IMR-90 (cell line): ENCODE data around the gene BRAF. TPM values are rescaled to one million over a fixed set of nuclear protein-coding genes. Genes with fewer than 3 reads are reported as not detected.

Source experiments
- ATAC-seq: fragments of 200-7000 bp; cut with Tn5 transposase; 2 replicates; pipeline ENCODE4 v1.9.1; 2020; ENCODE audit warnings: low read depth, mild to moderate bottlenecking, moderate library complexity
- BruUV-seq: library from RNA; stranded (reverse); fragments of 400-500 nt; replicated peaks from 2 replicates; lab custom pipeline; 2021; lab: Mats Ljungman, UMichigan
- CTCF ChIA-PET: fragments of 300-600 bp; formaldehyde crosslinking; extraction: SDS; loops from one replicate; lab custom pipeline; 2021; ENCODE audit warnings: antibody characterized with exemption; lab: Yijun Ruan, JAX
- POLR2A ChIA-PET: fragments of 300-600 bp; sonication (Branson Sonifier 250); formaldehyde crosslinking; loops from one replicate; lab custom pipeline; 2022; ENCODE audit warnings: antibody characterized with exemption; ENCODE audit not compliant: unreplicated experiment; lab: Charles Lee
- DNase-seq: peaks from one replicate; pipeline ENCODE4 v3.0.0; 2013
- H2AFZ ChIP-seq: replicated peaks from 2 replicates; pipeline ENCODE3; 2013; ENCODE audit warnings: low read length, mild to moderate bottlenecking; ENCODE audit not compliant: poor library complexity
- H2AK5ac ChIP-seq: 2 replicates; pipeline ENCODE4 v1.6.1; 2013; ENCODE audit warnings: low read depth, low read length, inconsistent platforms
- H2AK9ac ChIP-seq: replicated peaks from 2 replicates; pipeline ENCODE3; 2013; ENCODE audit warnings: mild to moderate bottlenecking, low read depth, low read length, moderate library complexity; ENCODE audit not compliant: poor library complexity
- H2BK120ac ChIP-seq: 2 replicates; pipeline ENCODE4 v1.6.1; 2013; ENCODE audit warnings: low read depth, low read length, inconsistent platforms
- H2BK15ac ChIP-seq: 3 replicates; pipeline ENCODE4 v1.6.1; 2013; ENCODE audit warnings: low read depth, low read length, inconsistent platforms
- H2BK20ac ChIP-seq: 2 replicates; pipeline ENCODE4 v1.6.1; 2013; ENCODE audit warnings: low read depth, mild to moderate bottlenecking, inconsistent platforms, low read length, moderate library complexity
- H2BK5ac ChIP-seq: 2 replicates; pipeline ENCODE4 v1.6.1; 2013; ENCODE audit warnings: mild to moderate bottlenecking, low read depth, low read length, inconsistent platforms; ENCODE audit not compliant: poor library complexity, severe bottlenecking
- H3K14ac ChIP-seq: replicated peaks from 2 replicates; pipeline ENCODE4 v1.6.1; 2013; ENCODE audit warnings: low read depth, low read length, inconsistent platforms
- H3K18ac ChIP-seq: 2 replicates; pipeline ENCODE4 v1.6.1; 2013; ENCODE audit warnings: low read depth, low read length, control low read depth
- H3K23ac ChIP-seq: 2 replicates; pipeline ENCODE4 v1.6.1; 2013; ENCODE audit warnings: low read depth, low read length, inconsistent platforms
- H3K27ac ChIP-seq: 2 replicates; pipeline ENCODE4 v1.5.1; 2013; ENCODE audit warnings: mild to moderate bottlenecking, control low read depth, low read length; ENCODE audit not compliant: insufficient read depth
- H3K27me3 ChIP-seq: 2 replicates; pipeline ENCODE4 v1.6.1; 2013; ENCODE audit warnings: low read length; ENCODE audit not compliant: control insufficient read depth, insufficient read depth
- H3K36me3 ChIP-seq: 2 replicates; pipeline ENCODE4 v1.6.1; 2013; ENCODE audit warnings: low read length, mixed read lengths; ENCODE audit not compliant: control insufficient read depth, insufficient read depth
- H3K4ac ChIP-seq: 2 replicates; pipeline ENCODE4 v1.6.1; 2013; ENCODE audit warnings: low read depth, low read length, inconsistent platforms
- H3K4me1 ChIP-seq: 2 replicates; pipeline ENCODE4 v1.6.1; 2013; ENCODE audit warnings: low read length, mixed read lengths; ENCODE audit not compliant: control insufficient read depth, insufficient read depth
- H3K4me2 ChIP-seq: 2 replicates; pipeline ENCODE4 v1.6.1; 2013; ENCODE audit warnings: low read depth, mild to moderate bottlenecking, control low read depth, low read length, moderate library complexity
- H3K4me3 ChIP-seq: 2 replicates; pipeline ENCODE4 v1.5.1; 2013; ENCODE audit warnings: low read depth, mild to moderate bottlenecking, control low read depth, low read length, moderate library complexity; ENCODE audit not compliant: insufficient read depth
- H3K56ac ChIP-seq: 2 replicates; pipeline ENCODE4 v1.6.1; 2013; ENCODE audit warnings: low read length, inconsistent platforms; ENCODE audit not compliant: insufficient read depth; ENCODE audit errors: extremely low read depth
- H3K79me1 ChIP-seq, 2 experiments: 2 replicates each; pipeline ENCODE4 v1.6.1; 2013; ENCODE audit warnings: low read length in 2 of 2, inconsistent platforms in 1 of 2, low read depth in 1 of 2
- H3K9ac ChIP-seq: 2 replicates; pipeline ENCODE4 v1.6.1; 2013; ENCODE audit warnings: low read depth, low read length, control low read depth
- H3K9me1 ChIP-seq: 2 replicates; pipeline ENCODE4 v1.6.1; 2013; ENCODE audit warnings: low read length, inconsistent platforms; ENCODE audit not compliant: insufficient read depth
- H3K9me3 ChIP-seq: 2 replicates; pipeline ENCODE4 v1.6.1; 2013; ENCODE audit warnings: low read length; ENCODE audit not compliant: control insufficient read depth, insufficient read depth
- H4K20me1 ChIP-seq: 2 replicates; pipeline ENCODE4 v1.6.1; 2013; ENCODE audit warnings: low read length, inconsistent platforms; ENCODE audit not compliant: insufficient read depth
- H4K5ac ChIP-seq: 2 replicates; pipeline ENCODE4 v1.6.1; 2013; ENCODE audit warnings: mild to moderate bottlenecking, low read depth, low read length, control low read depth
- H4K8ac ChIP-seq, 2 experiments: 2 replicates each; pipeline ENCODE4 v1.6.1; 2013; ENCODE audit warnings: low read depth in 2 of 2, low read length in 2 of 2, control low read depth in 1 of 2, inconsistent platforms in 1 of 2
- H4K91ac ChIP-seq: 2 replicates; pipeline ENCODE4 v1.6.1; 2013; ENCODE audit warnings: low read depth, low read length, inconsistent platforms; ENCODE audit not compliant: insufficient read depth
- BHLHE40 ChIP-seq: fragments of 150-350 bp; IDR thresholded peaks from 2 replicates; pipeline ENCODE4 v1.6.1; 2016; ENCODE audit warnings: mild to moderate bottlenecking, low read depth, low read length
- CEBPB ChIP-seq: IDR thresholded peaks from 2 replicates; pipeline ENCODE4 v1.6.1; 2012; ENCODE audit warnings: low read depth, low read length, improper control_type of control experiment
- CHD1 ChIP-seq: IDR thresholded peaks from 2 replicates; pipeline ENCODE4 v1.6.1; 2012; ENCODE audit warnings: low read depth, low read length, improper control_type of control experiment
- ELK1 ChIP-seq: fragments of 150-350 bp; IDR thresholded peaks from 2 replicates; pipeline ENCODE4 v1.6.1; 2016; ENCODE audit warnings: low read depth, mild to moderate bottlenecking, low read length, moderate library complexity, borderline replicate concordance
- FOS ChIP-seq: fragments of 150-350 bp; IDR thresholded peaks from 2 replicates; pipeline ENCODE4 v1.6.1; 2016; ENCODE audit warnings: low read depth, low read length
- MAFK ChIP-seq: IDR thresholded peaks from 2 replicates; pipeline ENCODE4 v1.6.1; 2012; ENCODE audit warnings: low read depth, low read length, improper control_type of control experiment
- MAZ ChIP-seq: IDR thresholded peaks from 2 replicates; pipeline ENCODE4 v1.6.1; 2012; ENCODE audit warnings: low read depth, mild to moderate bottlenecking, low read length, improper control_type of control experiment, moderate library complexity, borderline replicate concordance
- MXI1 ChIP-seq: IDR thresholded peaks from 2 replicates; pipeline ENCODE4 v1.6.1; 2012; ENCODE audit warnings: low read depth, mild to moderate bottlenecking, low read length, moderate library complexity, borderline replicate concordance
- NFE2L2 ChIP-seq: fragments of 150-350 bp; IDR thresholded peaks from 2 replicates; pipeline ENCODE4 v1.6.1; 2016; ENCODE audit warnings: low read depth, mild to moderate bottlenecking, low read length
- POLR2A ChIP-seq: IDR thresholded peaks from 2 replicates; pipeline ENCODE4 v1.6.1; 2012; ENCODE audit warnings: mild to moderate bottlenecking, low read depth, low read length
- RAD21 ChIP-seq: IDR thresholded peaks from 2 replicates; pipeline ENCODE4 v1.6.1; 2012; ENCODE audit warnings: low read length, improper control_type of control experiment
- RCOR1 ChIP-seq: IDR thresholded peaks from 2 replicates; pipeline ENCODE4 v1.6.1; 2012; ENCODE audit warnings: mild to moderate bottlenecking, low read length, improper control_type of control experiment; ENCODE audit not compliant: insufficient replicate concordance
- RFX5 ChIP-seq: IDR thresholded peaks from 2 replicates; pipeline ENCODE4 v1.8.0; 2012; ENCODE audit warnings: low read depth, mild to moderate bottlenecking, low read length, moderate library complexity
- SMC3 ChIP-seq: fragments of 150-350 bp; IDR thresholded peaks from 2 replicates; pipeline ENCODE4 v1.6.1; 2016; ENCODE audit warnings: low read depth, mild to moderate bottlenecking, antibody characterized with exemption, low read length, moderate library complexity
- WGBS, 2 experiments: methylation state at CpG; one replicate each; pipeline versions ENCODE4 v1.1.5 to v1.1.7; 2013; ENCODE audit warnings: missing lambda C conversion rate in 2 of 2; ENCODE audit not compliant: insufficient read length in 1 of 2; ENCODE audit errors: extremely low coverage in 2 of 2; 5-methylcytosine and 5-hydroxymethylcytosine counted together
- dilution Hi-C: fragments of 300-500 bp; cut with HindIII; formaldehyde crosslinking; loops from one replicate; pipeline ENCODE4 v1.14.3; 2018; ENCODE audit warnings: low sequenced_read_pairs; ENCODE audit not compliant: unreplicated experiment
- in situ Hi-C: fragments of 300-500 bp; cut with MboI; formaldehyde crosslinking; loops from 3 replicates; pipeline ENCODE4 v1.14.3; 2019; ENCODE audit warnings: low sequenced_read_pairs, inconsistent platforms, mixed read lengths
- intact Hi-C: fragments of 100-400 bp; cut with micrococcal nuclease; formaldehyde crosslinking; loops from 2 replicates; pipeline ENCODE4 v1.10.0; 2022
- polyA plus RNA-seq, 3 experiments: library from polyadenylated mRNA; depleted of rRNA; stranded (reverse); fragments of >200 nt; gene quantifications; 2 replicates each; pipeline ENCODE4 v1.2.3, GENCODE V29; 2012; ENCODE audit warnings: low replicate concordance in 1 of 3
- total RNA-seq: library from RNA; depleted of rRNA; stranded (reverse); fragments of >200 nt; gene quantifications from 2 replicates; pipeline ENCODE4 v1.2.3, GENCODE V29; 2012
- TF ChIP-seq, protein P1 (sequence below): conservative IDR thresholded peaks from 2 replicates; pipeline ENCODE4 v1.5.1; 2012; ENCODE audit warnings: mild to moderate bottlenecking, low read depth, low read length, improper control_type of control experiment
- TF ChIP-seq, protein P2 (sequence below): fragments of 150-350 bp; IDR thresholded peaks from 2 replicates; pipeline ENCODE4 v1.6.1; 2017; ENCODE audit warnings: mild to moderate bottlenecking, antibody characterized with exemption, low read length, low read depth

Gene BRAF
- total and polyA plus RNA-seq, 2 of the 4 experiments (the other 2 are of a cell fraction), result 5.7 to 12.9 TPM

DNA sequence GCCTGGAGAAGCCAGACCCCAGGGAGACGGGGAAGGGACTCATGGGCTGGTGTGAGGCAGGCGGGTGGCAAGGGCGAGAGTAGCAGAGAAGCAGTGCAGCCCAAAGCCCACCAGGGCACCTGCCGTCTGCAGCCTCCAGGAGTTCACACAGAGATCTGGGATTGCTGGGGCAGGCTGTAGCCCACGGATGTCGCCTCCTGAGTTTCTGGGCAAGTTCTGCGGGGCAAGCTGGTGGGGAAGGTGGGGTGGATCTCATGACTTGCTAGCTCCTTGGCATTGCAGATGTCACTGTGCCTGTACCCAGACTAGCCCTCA, 246.0 kb downstream of the BRAF start:
- 85% methylated on average over 3 of the region's 7 CpGs; no CpG with 5 or more reads in 1 of the 2 experiments for WGBS, 2 experiments
- no peak overlapping the region for H2BK5ac ChIP-seq
- no peak overlapping the region for H3K56ac ChIP-seq
- H2AFZ ChIP-seq, result no peak overlapping the region
- no peaks in the 10 kb centered on the region for H4K20me1 ChIP-seq
- ChIA-PET POLR2A (interaction anchor here (0.6 kb wide), 1 partner anchor 99 kb away, joined by 3 read pairs; no protein-coding TSS in a partner anchor), CTCF (no interaction called here)
- H3K9me3 ChIP-seq, result no peaks in the 10 kb centered on the region
- no peak overlapping the region for H4K8ac ChIP-seq
- no peaks in the 10 kb centered on the region for H3K27me3 ChIP-seq
- peaks cover 0 to 6% of the 10 kb centered on the region in 2 experiments; a peak in 1 of 4 replicates for H3K79me1 ChIP-seq
- H3K27ac ChIP-seq, result no peak overlapping the region
- H2BK20ac ChIP-seq, result no peak overlapping the region
- H2BK15ac ChIP-seq, result no peak overlapping the region
- H2AK5ac ChIP-seq, result no peak overlapping the region
- H2BK120ac ChIP-seq, result no peak overlapping the region
- no peak overlapping the region for H3K4ac ChIP-seq
- dilution Hi-C loops (no loop called here), intact Hi-C loops (loop anchor here (5.0 kb wide), 1 partner anchor 854 kb away; no protein-coding TSS in a partner anchor), in situ Hi-C loops (no loop called here)
- H3K9ac ChIP-seq, result no peak overlapping the region
- H3K14ac ChIP-seq, result no peak overlapping the region
- peaks cover 5% of the 10 kb centered on the region for H3K36me3 ChIP-seq
- no peak overlapping the region for H3K4me3 ChIP-seq
- H3K23ac ChIP-seq, result no peak overlapping the region
- no peak overlapping the region for H2AK9ac ChIP-seq
- H3K9me1 ChIP-seq, result peaks cover 4% of the 10 kb centered on the region; the same call in 1 of the 2 replicates
- 0 out of 2 replicates have a peak, but pooled peaks cover under 1% of the 10 kb centered on the region for H3K4me1 ChIP-seq
- H4K91ac ChIP-seq, result no peak overlapping the region
- no peak for DNase-seq
- BruUV-seq, result no TSS peak
- ATAC-seq, result no peak
- H3K18ac ChIP-seq, result no peak overlapping the region
- no peak overlapping the region for H3K4me2 ChIP-seq
- no peak overlapping the region for H4K5ac ChIP-seq
- TF ChIP-seq, protein P1, sequence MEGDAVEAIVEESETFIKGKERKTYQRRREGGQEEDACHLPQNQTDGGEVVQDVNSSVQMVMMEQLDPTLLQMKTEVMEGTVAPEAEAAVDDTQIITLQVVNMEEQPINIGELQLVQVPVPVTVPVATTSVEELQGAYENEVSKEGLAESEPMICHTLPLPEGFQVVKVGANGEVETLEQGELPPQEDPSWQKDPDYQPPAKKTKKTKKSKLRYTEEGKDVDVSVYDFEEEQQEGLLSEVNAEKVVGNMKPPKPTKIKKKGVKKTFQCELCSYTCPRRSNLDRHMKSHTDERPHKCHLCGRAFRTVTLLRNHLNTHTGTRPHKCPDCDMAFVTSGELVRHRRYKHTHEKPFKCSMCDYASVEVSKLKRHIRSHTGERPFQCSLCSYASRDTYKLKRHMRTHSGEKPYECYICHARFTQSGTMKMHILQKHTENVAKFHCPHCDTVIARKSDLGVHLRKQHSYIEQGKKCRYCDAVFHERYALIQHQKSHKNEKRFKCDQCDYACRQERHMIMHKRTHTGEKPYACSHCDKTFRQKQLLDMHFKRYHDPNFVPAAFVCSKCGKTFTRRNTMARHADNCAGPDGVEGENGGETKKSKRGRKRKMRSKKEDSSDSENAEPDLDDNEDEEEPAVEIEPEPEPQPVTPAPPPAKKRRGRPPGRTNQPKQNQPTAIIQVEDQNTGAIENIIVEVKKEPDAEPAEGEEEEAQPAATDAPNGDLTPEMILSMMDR, result no peak
- TF ChIP-seq CHD1 (no peak), POLR2A (no peak), BHLHE40 (no peak), MAZ (no peak), MXI1 (no peak), ELK1 (no peak), FOS (no peak), CEBPB (no peak), RCOR1 (no peak), MAFK (no peak), RAD21 (no peak), NFE2L2 (no peak), RFX5 (no peak), SMC3 (no peak)
- TF ChIP-seq, protein P2, sequence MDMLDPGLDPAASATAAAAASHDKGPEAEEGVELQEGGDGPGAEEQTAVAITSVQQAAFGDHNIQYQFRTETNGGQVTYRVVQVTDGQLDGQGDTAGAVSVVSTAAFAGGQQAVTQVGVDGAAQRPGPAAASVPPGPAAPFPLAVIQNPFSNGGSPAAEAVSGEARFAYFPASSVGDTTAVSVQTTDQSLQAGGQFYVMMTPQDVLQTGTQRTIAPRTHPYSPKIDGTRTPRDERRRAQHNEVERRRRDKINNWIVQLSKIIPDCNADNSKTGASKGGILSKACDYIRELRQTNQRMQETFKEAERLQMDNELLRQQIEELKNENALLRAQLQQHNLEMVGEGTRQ, result no peak
